ENCODE results near the gene ARHGEF4. TPM values are rescaled to one million over a fixed set of nuclear protein-coding genes. Genes with fewer than 3 reads are reported as not detected.

Gene ARHGEF4
- total and polyA plus RNA-seq, 5 donors from 2014 or later = 0.22 to 1.7 (median 0.48) TPM; not detected in 1

DNA sequence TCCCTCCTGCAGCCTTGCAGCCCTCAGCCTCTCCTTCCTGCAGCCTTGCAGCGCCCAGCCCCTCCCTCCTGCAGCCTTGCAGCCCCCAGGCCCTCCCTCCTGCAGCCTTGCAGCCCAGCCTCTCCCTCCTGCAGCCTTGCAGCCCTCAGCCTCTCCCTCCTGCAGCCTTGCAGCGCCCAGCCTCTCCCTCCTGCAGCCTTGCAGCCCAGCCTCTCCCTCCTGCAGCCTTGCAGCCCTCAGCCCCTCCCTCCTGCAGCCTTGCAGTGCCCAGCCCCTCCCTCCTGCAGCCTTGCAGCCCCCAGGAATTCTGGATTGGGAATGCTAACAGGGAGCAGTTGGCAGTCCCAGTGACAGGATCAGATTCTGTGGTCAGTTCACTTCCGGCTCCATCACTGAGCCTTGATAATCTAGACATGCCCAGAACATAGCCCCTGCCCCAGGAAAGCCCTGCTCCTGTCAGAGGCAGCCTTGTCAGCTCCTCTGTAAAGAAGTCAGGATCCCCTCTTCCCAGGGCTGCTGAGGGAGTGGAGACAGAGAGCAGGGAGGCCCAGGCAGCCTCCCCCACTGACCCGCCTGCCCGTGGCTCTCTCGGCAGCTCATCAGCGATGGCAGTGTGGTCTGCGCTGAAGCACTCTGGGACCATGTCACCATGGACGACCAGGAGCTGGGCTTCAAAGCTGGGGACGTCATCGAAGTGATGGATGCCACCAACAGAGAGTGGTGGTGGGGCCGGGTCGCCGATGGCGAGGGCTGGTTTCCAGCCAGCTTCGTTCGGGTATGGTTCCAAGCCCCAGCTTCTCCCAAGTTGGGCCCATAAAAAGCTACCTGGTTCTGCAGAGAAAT is 201.8 kb downstream of the ARHGEF4 start:
- no peak overlapping the region for H3K4me3 Mint-ChIP-seq
- no peaks in the 10 kb centered on the region for H3K9me3 ChIP-seq (ENCODE audit: control insufficient read depth in 2 of 2, low read length in 2 of 2)
- H3K36me3 ChIP-seq (ENCODE audit: control insufficient read depth, insufficient read depth, low read length) = no peaks in the 10 kb centered on the region
- peaks cover 0 to under 1% (median 0%) of the 10 kb centered on the region in 7 donors for H3K9me3 Mint-ChIP-seq
- H3K4me3 ChIP-seq (ENCODE audit: low read depth, low read length) = no peak overlapping the region
- H3K36me3 Mint-ChIP-seq = no peaks in the 10 kb centered on the region
- no peak for DNase-seq
- H3K4me1 Mint-ChIP-seq = peaks cover 0 to 32% (median 8%) of the 10 kb centered on the region in 4 donors
- peaks cover 36% of the 10 kb centered on the region for H3K27me3 Mint-ChIP-seq
- ATAC-seq (ENCODE audit: low read depth in 2 of 2) = no peak
- H3K4me1 ChIP-seq (ENCODE audit: control insufficient read depth, insufficient read depth, low read length, poor library complexity, severe bottlenecking) = peaks cover 29% of the 10 kb centered on the region
- no peak overlapping the region for H3K27ac ChIP-seq (ENCODE audit: insufficient read depth, low read length, poor library complexity, severe bottlenecking)
- H3K27me3 ChIP-seq (ENCODE audit: control insufficient read depth, insufficient read depth, low read length) = peaks cover 7% of the 10 kb centered on the region
- H3K27ac Mint-ChIP-seq = no peak overlapping the region

DNA sequence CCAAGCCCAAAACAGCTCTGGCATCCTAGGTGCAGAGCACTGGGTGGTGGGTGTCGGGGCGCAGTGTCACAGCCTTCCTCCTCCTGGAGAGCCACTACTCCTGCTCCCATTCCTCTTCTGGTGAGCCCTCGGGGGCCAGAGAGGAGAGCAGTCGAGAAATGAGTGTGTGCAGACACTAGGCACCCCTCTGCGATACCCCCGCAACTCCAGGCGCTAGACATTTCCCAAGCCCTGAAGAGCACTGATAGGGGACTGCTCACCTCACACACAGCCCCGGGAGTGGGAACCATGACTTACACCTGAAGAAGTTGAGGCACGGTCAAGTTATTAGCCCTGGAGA is 202.4 kb downstream of the ARHGEF4 start:
- peaks cover 2% of the 10 kb centered on the region for H3K27me3 ChIP-seq (ENCODE audit: control insufficient read depth, insufficient read depth, low read length)
- Mint-ChIP-seq H3K4me3 (peak overlapping the region in 2 of 4 donors; percentile 61 to 76), H3K27ac (no peak overlapping the region), H3K36me3 (no peaks in the 10 kb centered on the region), H3K9me3 (no peaks in the 10 kb centered on the region), H3K4me1 (peaks cover 0 to 34% (median 8%) of the 10 kb centered on the region in 4 donors), H3K27me3 (peaks cover 30% of the 10 kb centered on the region)
- ATAC-seq (ENCODE audit: low read depth in 2 of 2) (no peak), DNase-seq (no peak)
- no peaks in the 10 kb centered on the region for H3K9me3 ChIP-seq (ENCODE audit: control insufficient read depth in 2 of 2, low read length in 2 of 2)
- peaks cover 29% of the 10 kb centered on the region for H3K4me1 ChIP-seq (ENCODE audit: control insufficient read depth, insufficient read depth, low read length, poor library complexity, severe bottlenecking)
- H3K36me3 ChIP-seq (ENCODE audit: control insufficient read depth, insufficient read depth, low read length) = no peaks in the 10 kb centered on the region
- no peak overlapping the region for H3K4me3 ChIP-seq (ENCODE audit: low read depth, low read length)
- H3K27ac ChIP-seq (ENCODE audit: insufficient read depth, low read length, poor library complexity, severe bottlenecking) = no peak overlapping the region

DNA sequence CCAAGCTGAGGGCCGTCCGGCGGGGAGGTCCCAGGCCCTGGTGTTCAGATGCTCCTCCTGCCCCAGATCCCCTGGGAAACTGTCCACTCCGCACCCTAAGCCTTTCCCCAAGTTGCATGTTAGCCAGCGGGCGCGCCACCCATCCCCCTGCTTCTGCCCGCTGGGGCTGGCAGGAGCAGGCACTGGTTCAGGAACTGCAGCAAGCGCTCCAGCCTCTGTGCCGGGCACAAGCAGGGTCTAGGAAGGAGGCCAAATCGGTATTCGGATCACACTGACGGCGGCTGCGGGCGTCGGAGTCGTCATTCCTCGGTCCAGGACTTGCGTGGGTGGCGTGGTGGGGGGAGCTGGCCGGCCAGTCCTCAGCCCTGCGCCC is 202.8 kb downstream of the ARHGEF4 start:
- Histone ChIP-seq H3K4me3 (ENCODE audit: low read depth, low read length) (no peak overlapping the region), H3K27ac (ENCODE audit: insufficient read depth, low read length, poor library complexity, severe bottlenecking) (no peak overlapping the region), H3K27me3 (ENCODE audit: control insufficient read depth, insufficient read depth, low read length) (no peaks in the 10 kb centered on the region), H3K36me3 (ENCODE audit: control insufficient read depth, insufficient read depth, low read length) (no peaks in the 10 kb centered on the region), H3K4me1 (ENCODE audit: control insufficient read depth, insufficient read depth, low read length, poor library complexity, severe bottlenecking) (peaks cover 29% of the 10 kb centered on the region), H3K9me3 (ENCODE audit: control insufficient read depth in 2 of 2, low read length in 2 of 2) (no peaks in the 10 kb centered on the region)
- Mint-ChIP-seq H3K27ac (no peak overlapping the region), H3K36me3 (no peaks in the 10 kb centered on the region), H3K4me3 (peak overlapping the region in 2 of 4 donors; percentile 61 to 76), H3K4me1 (peaks cover 0 to 31% (median 8%) of the 10 kb centered on the region in 4 donors), H3K9me3 (no peaks in the 10 kb centered on the region), H3K27me3 (peaks cover 26% of the 10 kb centered on the region)
- no peak for ATAC-seq (ENCODE audit: low read depth in 2 of 2)
- no peak for DNase-seq

DNA sequence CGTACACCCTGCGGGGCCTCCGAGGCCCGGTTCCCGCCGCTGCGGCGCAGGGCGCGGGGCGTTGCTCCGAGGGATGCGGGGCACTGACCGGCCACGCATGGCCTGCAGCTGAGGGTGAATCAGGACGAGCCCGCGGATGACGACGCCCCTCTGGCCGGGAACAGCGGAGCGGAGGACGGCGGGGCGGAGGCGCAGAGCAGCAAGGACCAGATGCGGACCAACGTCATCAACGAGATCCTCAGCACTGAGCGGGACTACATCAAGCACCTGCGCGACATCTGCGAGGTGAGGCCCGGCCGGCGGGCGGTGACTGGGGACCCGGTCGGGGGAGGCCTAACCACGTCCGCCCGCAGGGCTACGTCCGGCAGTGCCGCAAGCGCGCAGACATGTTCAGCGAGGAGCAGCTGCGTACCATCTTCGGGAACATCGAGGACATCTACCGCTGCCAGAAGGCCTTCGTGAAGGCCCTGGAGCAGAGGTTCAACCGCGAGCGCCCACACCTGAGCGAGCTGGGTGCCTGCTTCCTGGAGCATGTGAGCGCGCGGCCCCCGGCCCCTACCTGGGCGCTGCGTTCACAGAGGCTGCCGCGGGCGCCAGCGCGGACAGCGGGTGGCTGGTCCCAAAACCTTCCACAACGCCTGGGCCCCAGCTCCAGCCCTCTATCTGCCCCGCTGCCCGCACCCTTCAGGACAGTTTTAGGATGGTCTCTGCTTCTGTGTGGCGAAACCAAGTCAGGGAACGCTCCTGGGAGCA is 203.4 kb downstream of the ARHGEF4 start:
- H3K27me3 ChIP-seq (ENCODE audit: control insufficient read depth, insufficient read depth, low read length) = no peaks in the 10 kb centered on the region
- H3K4me1 Mint-ChIP-seq = peaks cover 0 to 31% (median 8%) of the 10 kb centered on the region in 4 donors
- no peaks in the 10 kb centered on the region for H3K9me3 Mint-ChIP-seq

DNA sequence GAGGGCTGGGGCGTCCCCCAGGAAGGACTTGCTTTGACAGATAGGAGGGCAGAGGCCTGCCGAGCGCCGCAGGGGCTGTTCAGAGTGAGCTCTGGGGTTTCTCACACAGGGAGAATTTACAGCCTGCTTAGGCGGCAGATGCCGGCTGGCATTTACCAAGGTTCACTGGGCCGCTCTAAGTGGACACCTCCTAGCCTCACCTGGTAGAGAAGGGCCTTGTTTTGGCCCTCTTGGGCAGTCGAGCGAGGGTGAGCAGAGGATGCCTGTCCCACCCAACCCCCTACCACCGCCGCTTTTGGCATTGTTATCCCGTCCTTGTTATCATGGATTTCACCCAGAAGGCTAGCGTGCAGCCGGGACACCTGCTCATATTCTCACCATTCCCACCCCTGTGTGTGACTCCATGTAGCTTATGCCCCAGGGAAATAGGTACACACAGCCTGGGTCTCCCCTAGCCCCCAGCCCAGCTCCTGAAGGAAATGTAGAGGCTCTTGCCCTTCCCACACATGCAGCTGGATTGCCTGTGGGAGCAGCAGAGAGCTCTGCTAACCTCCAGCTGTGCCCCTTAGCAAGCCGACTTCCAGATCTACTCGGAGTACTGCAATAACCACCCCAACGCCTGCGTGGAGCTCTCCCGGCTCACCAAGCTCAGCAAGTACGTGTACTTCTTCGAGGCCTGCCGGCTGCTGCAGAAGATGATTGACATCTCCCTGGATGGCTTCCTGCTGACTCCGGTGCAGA is 204.1 kb downstream of the ARHGEF4 start:
- H3K9me3 ChIP-seq (ENCODE audit: control insufficient read depth in 2 of 2, low read length in 2 of 2) = no peaks in the 10 kb centered on the region
- DNase-seq = peak in 1 of 3 donors; percentile 19
- H3K27me3 ChIP-seq (ENCODE audit: control insufficient read depth, insufficient read depth, low read length) = no peaks in the 10 kb centered on the region
- no peaks in the 10 kb centered on the region for H3K36me3 Mint-ChIP-seq
- no peaks in the 10 kb centered on the region for H3K9me3 Mint-ChIP-seq
- peak overlapping the region in 2 of 3 donors; percentile 55 to 86 for H3K27ac Mint-ChIP-seq
- peaks cover 0 to 31% (median 8%) of the 10 kb centered on the region in 4 donors for H3K4me1 Mint-ChIP-seq
- no peak overlapping the region for H3K27ac ChIP-seq (ENCODE audit: insufficient read depth, low read length, poor library complexity, severe bottlenecking)
- peak overlapping the region; percentile 11 to 75 (median 38) for H3K4me3 Mint-ChIP-seq
- H3K4me3 ChIP-seq (ENCODE audit: low read depth, low read length) = no peak overlapping the region
- no peak for ATAC-seq (ENCODE audit: low read depth in 2 of 2)
- no peaks in the 10 kb centered on the region for H3K36me3 ChIP-seq (ENCODE audit: control insufficient read depth, insufficient read depth, low read length)
- peaks cover 29% of the 10 kb centered on the region for H3K4me1 ChIP-seq (ENCODE audit: control insufficient read depth, insufficient read depth, low read length, poor library complexity, severe bottlenecking)
- H3K27me3 Mint-ChIP-seq = peaks cover 21% of the 10 kb centered on the region

More for the DNA sequence above, 203.4 kb downstream of the ARHGEF4 start:
- peaks cover 29% of the 10 kb centered on the region for H3K4me1 ChIP-seq (ENCODE audit: control insufficient read depth, insufficient read depth, low read length, poor library complexity, severe bottlenecking)
- H3K9me3 ChIP-seq (ENCODE audit: control insufficient read depth in 2 of 2, low read length in 2 of 2) = no peaks in the 10 kb centered on the region
- H3K36me3 ChIP-seq (ENCODE audit: control insufficient read depth, insufficient read depth, low read length) = no peaks in the 10 kb centered on the region
- H3K4me3 ChIP-seq (ENCODE audit: low read depth, low read length) = no peak overlapping the region
- Mint-ChIP-seq H3K27ac (no peak overlapping the region), H3K4me3 (peak overlapping the region in 3 of 4 donors; percentile 46 to 75 (median 47)), H3K36me3 (no peaks in the 10 kb centered on the region), H3K27me3 (peaks cover 25% of the 10 kb centered on the region)
- ATAC-seq (ENCODE audit: low read depth in 2 of 2) (peak; percentile 51 to 53), DNase-seq (peak in 2 of 3 donors; percentile 15 to 69)
- no peak overlapping the region for H3K27ac ChIP-seq (ENCODE audit: insufficient read depth, low read length, poor library complexity, severe bottlenecking)

DNA sequence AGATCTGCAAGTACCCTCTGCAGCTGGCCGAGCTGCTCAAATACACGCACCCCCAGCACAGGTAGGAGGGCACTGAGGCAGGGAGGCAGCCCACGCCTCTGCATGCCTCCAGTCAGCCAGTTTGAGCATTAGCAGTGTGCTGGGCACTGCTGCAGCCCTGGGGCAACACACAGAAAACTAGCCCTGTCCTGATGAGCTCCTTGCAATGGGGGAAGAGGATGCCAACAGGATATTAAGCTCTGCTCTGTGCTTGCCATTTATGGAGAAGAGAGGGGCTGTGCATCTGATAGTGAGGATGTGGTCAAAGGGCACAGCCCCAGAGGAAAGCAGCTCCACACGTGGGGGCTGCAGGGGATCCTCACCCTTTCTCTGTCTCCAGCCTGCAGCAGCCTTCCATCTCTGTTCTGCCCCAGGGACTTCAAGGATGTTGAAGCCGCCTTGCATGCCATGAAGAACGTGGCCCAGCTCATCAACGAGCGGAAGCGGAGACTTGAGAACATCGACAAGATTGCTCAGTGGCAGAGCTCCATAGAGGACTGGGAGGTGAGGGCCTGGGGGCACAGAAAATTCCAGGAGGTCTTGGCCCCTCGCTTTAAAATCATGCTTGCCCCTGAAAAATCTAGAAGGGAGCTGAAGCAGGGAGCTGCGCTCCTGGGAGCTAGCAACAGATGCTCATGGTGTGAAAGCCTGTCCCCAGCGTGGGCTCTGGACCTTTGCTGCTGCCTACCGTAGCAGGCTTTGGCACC is 204.9 kb downstream of the ARHGEF4 start:
- Mint-ChIP-seq H3K27ac (peak overlapping the region; percentile 48 to 86 (median 55)), H3K4me3 (peak overlapping the region in 3 of 4 donors; percentile 19 to 75 (median 56)), H3K36me3 (no peaks in the 10 kb centered on the region), H3K27me3 (peaks cover 15% of the 10 kb centered on the region), H3K4me1 (peaks cover 0 to 27% (median 8%) of the 10 kb centered on the region in 4 donors), H3K9me3 (no peaks in the 10 kb centered on the region)
- no peaks in the 10 kb centered on the region for H3K9me3 ChIP-seq (ENCODE audit: control insufficient read depth in 2 of 2, low read length in 2 of 2)
- H3K4me3 ChIP-seq (ENCODE audit: low read depth, low read length) = no peak overlapping the region
- no peaks in the 10 kb centered on the region for H3K27me3 ChIP-seq (ENCODE audit: control insufficient read depth, insufficient read depth, low read length)
- peaks cover 29% of the 10 kb centered on the region for H3K4me1 ChIP-seq (ENCODE audit: control insufficient read depth, insufficient read depth, low read length, poor library complexity, severe bottlenecking)
- DNase-seq (peak in 1 of 3 donors; percentile 17), ATAC-seq (ENCODE audit: low read depth in 2 of 2) (no peak)
- no peaks in the 10 kb centered on the region for H3K36me3 ChIP-seq (ENCODE audit: control insufficient read depth, insufficient read depth, low read length)
- H3K27ac ChIP-seq (ENCODE audit: insufficient read depth, low read length, poor library complexity, severe bottlenecking) = no peak overlapping the region
